SKM-1 (cell line): ENCODE data around the gene DCTN4.
"Not testable (repeated sequence)": the region's sequence is repeated elsewhere in the genome, so short reads cannot be mapped to it uniquely, and the experiment has no call there.

ENCODE experiments used
- DNase-seq: peaks from one replicate; lab custom pipeline; 2025; ENCODE audit not compliant: unreplicated experiment; lab: John Stamatoyannopoulos, UW

DCTN4 gene

GRCh38 chr5:150758531-150759333, at the start of gene DCTN4:
Gene DCTN4, minus strand, starts transcription at chr5:150759017. Its CDS starts 24 bp downstream, at chr5:150758993.
- peak; percentile 97 for DNase-seq

- DNase-seq = no peak
Measured at GRCh38 chr5:150804388-150804787, 45.6 kb upstream of the DCTN4 start.

DNA sequence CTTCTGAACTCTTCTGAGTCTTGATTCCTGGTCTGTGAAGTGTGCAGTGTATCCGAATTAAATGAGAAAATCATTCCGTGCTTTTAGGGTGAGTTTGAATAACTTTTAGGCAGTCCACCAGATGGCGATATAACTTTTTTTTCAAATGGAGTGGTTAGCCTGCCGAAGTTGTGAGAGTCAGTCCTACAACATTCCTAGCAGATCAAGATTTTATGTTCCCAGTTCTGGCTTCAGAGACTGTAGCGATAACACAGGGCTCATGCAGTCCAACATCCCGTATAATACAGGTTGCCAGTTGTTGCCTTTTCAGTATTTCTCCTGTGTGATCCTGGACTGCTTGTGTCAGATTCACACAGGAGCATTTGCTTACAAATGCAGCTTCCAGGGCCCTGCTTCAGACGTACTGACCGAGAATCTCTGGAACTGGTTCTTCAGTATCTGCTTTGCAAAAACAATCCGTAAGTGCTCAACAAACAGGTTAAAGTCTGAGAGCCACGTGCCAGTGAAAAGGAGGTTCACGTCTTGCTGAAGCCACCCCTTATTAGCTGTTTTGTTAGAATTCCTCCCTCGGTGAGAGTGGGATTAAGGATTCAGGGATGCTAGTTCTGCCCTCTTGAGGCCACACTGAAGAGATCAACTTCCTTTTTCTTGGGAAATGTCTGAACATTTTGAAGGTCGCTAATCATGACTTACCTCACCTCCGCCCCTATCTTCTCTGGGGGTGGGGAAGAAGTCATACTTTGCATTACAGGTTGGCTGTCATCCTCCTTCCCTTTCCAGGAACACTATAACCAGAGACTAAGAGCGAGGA, 42.5 kb upstream of the DCTN4 start:
- peak; percentile 71 for DNase-seq

DNA sequence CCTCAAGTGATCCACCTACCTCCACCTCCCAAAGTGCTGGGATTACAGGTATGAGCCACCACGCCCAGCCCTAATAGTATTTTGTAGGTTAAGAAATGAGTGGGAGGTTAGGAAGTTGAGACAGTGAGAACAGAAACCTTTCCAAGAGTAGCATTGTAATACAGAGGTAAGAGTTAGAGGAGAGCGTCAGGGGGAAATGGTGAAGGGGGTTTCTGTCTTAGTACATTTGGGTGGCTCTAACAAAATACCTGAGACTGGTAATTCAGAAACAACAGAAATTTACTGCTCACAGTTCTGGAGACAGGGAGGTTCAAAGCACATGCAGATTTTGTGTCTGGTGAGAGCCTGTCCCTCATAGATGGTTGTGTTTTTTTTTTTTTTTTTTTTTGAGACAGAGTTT, 38.6 kb upstream of the DCTN4 start:
- no peak for DNase-seq

GRCh38 chr5:150794927-150795326, 36.1 kb upstream of the DCTN4 start:
- no peak for DNase-seq

DNA sequence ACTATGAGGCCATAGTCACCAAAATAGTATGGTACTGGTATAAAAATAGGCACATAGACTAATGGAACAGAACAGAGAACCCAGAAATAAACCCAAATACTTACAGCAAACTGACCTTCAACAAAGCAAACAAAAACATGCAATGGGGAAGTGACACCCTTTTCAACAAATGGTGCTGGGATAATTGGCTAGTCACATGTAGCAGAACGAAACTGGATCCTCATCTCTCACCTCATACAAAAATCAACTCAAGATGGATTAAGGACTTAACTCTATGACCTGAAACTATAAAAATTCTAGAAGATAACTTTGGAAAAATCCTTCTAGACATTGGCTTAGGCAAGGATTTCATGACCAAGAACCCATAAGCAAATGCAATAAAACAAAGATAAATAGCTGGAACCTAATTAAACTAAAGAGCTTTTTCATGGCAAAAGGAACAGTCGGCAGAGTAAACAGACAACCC, 34.6 kb upstream of the DCTN4 start:
- DNase-seq = not testable (repeated sequence)

DNA sequence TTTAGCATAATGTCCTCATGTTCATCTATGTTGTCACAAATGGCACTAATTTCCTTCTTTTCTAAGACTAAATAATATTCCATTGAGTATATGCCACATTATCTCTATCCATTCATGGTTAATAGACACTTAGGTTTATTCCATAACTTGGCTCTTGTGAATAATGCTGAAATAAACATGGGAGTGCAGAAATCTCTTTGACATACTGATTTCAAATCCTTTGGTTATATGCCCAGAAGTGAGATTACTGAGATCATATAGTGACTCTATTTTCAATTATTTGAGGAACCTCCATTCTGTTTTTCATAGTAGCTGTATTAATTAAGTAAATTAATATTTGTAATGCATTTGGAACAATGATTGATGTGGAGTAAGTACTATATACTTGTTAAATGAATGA, 32.7 kb upstream of the DCTN4 start:
- no peak for DNase-seq

- peak; percentile 64 for DNase-seq
Measured at GRCh38 chr5:150789943-150790611, 31.3 kb upstream of the DCTN4 start.

DNA sequence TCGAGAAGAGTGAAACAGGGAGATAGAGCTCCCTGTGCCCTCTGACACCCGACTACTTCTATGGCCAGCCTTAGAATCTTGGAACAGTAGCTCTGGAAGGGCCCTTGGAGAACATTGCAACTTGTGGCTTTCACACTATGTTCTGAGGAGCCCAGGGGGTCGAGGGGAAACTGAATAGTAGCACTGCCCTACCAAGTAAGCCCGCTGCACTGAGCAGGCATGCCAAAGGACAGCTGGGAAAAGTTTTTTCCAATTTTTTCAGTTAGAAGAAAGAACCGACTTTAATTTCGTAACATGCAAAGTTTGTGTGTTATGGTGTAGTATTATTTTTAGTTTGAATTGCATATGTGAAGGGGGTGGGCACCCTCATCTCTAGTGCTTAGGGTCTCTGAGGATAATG, 30.6 kb upstream of the DCTN4 start:
- DNase-seq = no peak

- DNase-seq = no peak
Measured at GRCh38 chr5:150788977-150789376, 30.2 kb upstream of the DCTN4 start.

- DNase-seq = peak; percentile 55
Measured at GRCh38 chr5:150787656-150788055, 28.8 kb upstream of the DCTN4 start.

DNA sequence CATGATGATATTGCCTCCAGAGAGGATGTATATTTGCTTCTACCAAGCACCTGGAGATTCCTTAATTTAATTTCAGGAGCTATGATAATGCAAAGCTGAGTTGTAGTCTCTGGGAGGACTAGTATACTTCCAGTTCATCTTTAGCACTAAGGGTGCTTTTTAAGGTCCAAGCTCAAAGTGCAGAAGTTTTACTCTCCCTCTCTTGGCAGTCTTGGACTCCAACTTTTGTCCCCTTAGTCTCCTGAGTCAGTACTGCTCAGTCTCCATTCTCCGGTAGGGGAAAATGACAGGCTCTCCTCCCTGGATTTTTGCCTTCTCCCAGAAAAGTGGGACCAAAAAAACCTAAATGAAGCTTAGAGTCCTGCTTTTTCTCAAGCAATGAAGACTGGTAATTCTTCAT, 28.1 kb upstream of the DCTN4 start:
- DNase-seq = no peak

DNA sequence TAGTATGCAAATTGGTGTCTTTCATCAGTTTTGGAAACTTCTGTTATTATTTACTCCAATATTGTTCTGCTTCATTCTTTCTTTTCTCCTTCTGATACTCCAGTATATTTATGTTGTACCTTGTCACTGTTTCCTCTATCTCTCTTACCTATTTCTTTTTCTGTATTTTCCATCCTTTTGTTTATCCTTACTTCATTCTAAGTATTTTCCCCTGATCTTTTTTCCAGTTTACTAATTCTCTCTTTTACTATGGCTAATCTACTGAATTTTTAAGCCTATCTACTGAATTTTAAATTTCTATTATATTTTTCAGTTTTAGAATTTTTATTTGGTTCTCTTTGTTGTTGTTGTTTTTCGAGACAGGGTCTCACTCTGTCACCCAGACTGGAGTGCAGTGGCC, 27.1 kb upstream of the DCTN4 start:
- no peak for DNase-seq

DNA sequence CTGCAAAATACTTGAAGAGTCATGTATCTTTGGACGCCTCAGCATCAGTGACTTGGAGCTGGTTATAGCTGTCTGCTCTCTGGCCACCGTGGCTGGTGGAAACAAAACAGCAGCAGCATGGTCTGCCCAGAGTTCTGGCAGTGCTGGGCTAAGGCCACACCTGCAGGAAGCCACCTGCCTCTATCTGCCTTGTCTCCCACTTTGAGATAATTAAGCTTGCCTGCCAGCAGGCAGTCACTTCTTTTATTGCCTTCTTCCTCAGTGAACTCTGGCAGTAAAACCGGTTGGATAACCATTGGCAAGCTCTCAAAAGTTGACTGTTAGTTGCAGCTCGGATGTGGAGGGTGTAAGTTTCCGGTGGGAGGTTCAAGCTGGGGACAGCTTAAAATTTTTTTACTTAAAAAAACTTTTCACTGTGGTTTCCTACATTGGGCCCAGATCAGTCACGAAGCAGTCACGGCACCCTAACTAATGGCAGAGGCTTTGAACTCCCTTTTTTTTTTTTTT, 24.7 kb upstream of the DCTN4 start:
- peak; percentile 54 for DNase-seq

DNA sequence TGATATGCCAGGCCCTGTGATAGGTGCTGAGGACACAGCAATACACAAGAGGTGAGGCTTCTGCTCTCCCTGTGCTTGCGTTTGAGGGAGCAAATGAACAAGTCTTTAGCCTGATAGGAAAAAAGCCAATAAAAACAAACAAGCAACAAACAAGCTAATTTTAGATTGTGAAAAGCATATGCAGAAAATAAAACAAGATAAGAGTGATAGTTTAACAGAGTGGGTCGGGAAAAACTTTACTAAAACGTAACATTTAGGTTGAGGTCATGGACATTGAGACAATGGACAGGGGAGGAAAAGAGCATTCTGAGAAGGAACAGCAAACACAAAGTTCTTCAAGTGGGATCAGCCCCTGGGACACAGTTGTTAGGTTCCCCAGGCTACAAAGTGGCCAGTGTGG, 24.0 kb upstream of the DCTN4 start:
- DNase-seq = no peak

GRCh38 chr5:150781706-150782614, 23.1 kb upstream of the DCTN4 start:
- DNase-seq = no peak

GRCh38 chr5:150780816-150781221, 22.0 kb upstream of the DCTN4 start:
- DNase-seq = no peak

DNA sequence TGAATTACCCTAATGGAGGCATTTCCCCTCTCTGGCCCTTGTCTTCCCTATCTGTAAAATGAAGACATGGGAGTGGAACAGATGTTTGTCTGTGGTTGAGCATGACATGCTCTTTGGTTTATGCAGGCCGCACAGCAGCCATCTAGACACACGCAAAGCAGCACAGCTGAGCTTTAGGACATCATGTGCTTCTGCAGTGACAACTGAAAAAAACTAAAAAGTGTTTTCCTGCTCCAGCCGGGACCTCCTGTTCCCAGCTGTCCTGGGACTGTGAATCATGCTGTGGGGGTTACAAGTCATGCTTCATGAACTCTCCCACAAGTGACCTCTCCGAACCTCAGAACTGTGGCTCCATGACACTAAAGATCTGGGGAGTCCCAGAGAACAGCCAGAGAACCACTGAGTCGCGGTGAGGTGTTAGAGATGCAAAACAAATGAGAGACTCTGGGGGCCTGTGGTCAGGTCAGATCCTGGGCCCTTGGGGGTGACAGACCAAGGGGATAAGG, 21.4 kb upstream of the DCTN4 start:
- no peak for DNase-seq

DNA sequence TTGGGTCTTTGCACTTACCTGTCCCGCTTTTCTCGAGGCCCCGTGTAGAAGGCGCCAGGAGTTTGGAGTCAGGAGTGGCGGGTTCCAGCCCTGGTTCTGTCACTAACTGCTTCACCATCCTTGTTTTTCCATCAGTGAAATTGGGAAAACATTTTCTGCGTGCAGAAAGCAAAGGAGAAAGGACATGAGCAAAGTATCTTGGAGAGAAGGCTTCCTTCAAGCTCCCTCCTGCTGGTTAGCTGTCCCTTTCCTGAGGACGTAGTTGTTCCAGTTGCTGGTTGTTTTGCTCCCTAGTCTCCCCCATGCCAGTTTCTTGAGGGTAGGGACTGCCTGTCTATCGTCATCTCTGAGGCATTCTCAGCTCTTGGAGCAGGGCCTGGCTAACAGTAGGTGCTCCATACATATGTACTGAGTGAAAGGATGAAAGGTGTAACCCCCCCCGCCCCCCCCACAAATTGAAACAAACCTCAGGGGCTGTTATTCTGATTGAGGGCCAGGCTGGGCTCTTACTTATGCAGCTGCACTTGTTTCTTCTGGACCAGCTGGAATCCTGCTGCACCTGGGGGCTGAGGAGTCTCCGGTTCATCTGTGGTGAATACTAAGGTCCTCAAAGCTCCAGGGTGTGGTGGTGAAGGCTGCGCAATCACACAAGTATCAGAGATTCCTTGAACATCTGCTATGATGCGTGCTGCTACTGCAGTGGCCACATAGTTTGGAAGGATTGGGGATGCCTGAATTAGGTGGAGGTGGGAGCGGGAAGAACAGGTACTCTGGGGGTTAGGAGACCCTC, 20.8 kb upstream of the DCTN4 start:
- DNase-seq = no peak
